ENCODE results near the gene APP. TPM values are rescaled to one million over a fixed set of nuclear protein-coding genes. Genes with fewer than 3 reads are reported as not detected.

The APP gene
- total RNA-seq, 1 experiment from 2014 or later: 369 TPM

DNA sequence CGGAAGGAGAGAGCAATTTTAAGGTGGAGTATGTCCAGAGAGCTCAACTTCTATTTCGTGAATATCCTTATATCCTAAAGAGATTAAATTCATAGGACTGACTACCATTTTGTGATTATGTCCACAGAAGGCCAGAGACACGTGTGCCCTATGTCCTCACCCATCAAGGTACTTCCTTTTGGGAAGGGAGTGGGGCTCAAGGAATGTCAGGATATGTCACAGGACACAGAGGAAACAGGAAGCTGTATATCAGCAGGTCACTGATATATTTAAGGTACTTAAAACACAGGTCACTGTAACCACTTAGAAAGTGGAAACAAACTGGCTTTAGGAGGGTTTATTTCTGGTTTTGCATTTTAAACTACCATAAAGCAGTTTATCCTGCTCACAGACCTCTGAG, 184.6 kb downstream of the APP start:
- in situ Hi-C loops (cut with HindIII; ENCODE audit: low pct_unique_long_range_greater_than_20kb, low sequenced_read_pairs): no loop called here
- no peak for DNase-seq (ENCODE audit: low read depth, low spot score)

DNA sequence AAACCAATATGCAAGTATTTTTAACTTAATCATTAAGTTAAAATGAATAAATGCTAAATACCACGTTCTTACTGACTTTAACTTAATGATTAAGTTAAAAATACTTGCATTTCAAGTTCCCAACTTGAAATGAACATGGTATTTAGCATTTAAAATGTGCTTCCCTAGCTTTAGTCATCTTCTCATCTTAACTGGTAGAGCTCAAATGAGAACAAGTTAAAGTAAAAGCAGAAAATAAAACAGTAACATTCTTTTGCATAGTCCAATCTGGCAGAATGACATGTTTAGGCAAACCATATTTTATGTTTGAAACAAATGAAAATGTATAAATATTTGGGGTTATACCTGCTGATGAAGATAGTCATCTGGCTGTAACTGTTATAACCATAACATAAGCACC, 186.0 kb downstream of the APP start:
- DNase-seq (ENCODE audit: low read depth, low spot score): no peak
- in situ Hi-C loops (cut with HindIII; ENCODE audit: low pct_unique_long_range_greater_than_20kb, low sequenced_read_pairs): no loop called here

- DNase-seq (ENCODE audit: low read depth, low spot score): peak; percentile 30
- in situ Hi-C loops (cut with HindIII; ENCODE audit: low pct_unique_long_range_greater_than_20kb, low sequenced_read_pairs): no loop called here
Observed at GRCh38 chr21:25983745-25984144, 186.8 kb downstream of the APP start.

- in situ Hi-C loops (cut with HindIII; ENCODE audit: low pct_unique_long_range_greater_than_20kb, low sequenced_read_pairs): no loop called here
Observed at GRCh38 chr21:25980710-25981109, 189.9 kb downstream of the APP start.

GRCh38 chr21:25979845-25980616, 190.5 kb downstream of the APP start:
- no peak for DNase-seq (ENCODE audit: low read depth, low spot score)
- in situ Hi-C loops (cut with HindIII; ENCODE audit: low pct_unique_long_range_greater_than_20kb, low sequenced_read_pairs): no loop called here

More at GRCh38 chr21:25980710-25981109, 189.9 kb downstream of the APP start:
- no peak for DNase-seq (ENCODE audit: low read depth, low spot score)

DNA sequence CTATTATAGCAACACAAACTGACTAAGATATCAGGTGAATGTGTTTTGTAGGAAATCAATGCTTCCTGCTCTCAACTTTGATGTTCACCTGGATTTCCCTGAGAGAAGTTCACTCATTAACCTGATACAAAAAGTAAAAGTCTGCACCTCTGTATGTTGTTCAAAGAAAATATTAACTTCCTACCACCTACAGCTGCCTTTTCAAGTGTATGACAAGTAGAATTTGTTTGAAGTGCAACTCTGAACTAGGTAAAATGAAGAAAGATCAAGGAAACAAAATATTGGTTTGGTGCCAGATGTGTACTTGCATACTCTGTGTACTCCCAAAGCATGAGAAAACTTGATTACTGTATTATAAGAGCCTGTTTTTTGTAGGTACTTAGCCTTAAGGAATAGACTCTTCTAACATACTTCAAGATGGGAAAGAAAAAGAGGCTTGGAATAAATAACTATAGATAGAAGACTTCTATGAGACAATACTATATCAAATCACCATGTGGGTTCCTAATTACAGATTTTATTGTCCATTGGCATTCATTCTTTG, 193.4 kb downstream of the APP start:
- DNase-seq (ENCODE audit: low read depth, low spot score): no peak

DNA sequence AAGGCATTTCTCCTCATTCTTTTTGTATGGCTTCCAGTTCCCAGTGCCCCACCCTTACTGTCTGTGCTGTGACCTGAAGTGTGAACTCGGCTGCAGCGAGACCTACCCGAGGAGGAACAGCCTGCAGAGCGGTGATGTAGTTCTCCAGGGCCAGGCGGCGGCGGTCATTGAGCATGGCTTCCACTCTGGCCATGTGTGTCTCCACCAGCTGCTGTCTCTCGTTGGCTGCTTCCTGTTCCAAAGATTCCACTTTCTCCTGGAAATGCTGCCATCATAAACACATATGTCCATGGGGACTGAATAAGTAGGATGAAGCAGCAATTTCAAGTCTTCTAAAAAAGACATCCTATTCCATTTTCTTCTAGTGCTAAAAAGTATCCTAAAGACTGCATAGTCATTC, 195.6 kb downstream of the APP start:
- DNase-seq (ENCODE audit: low read depth, low spot score): no peak
- in situ Hi-C loops (cut with HindIII; ENCODE audit: low pct_unique_long_range_greater_than_20kb, low sequenced_read_pairs): no loop called here

More for the DNA sequence above, 193.4 kb downstream of the APP start:
- in situ Hi-C loops (cut with HindIII; ENCODE audit: low pct_unique_long_range_greater_than_20kb, low sequenced_read_pairs): no loop called here

- peak; percentile 32 for DNase-seq (ENCODE audit: low read depth, low spot score)
- in situ Hi-C loops (cut with HindIII; ENCODE audit: low pct_unique_long_range_greater_than_20kb, low sequenced_read_pairs): no loop called here
Observed at GRCh38 chr21:25970254-25970930, 200.2 kb downstream of the APP start.

- in situ Hi-C loops (cut with HindIII; ENCODE audit: low pct_unique_long_range_greater_than_20kb, low sequenced_read_pairs): no loop called here
- no peak for DNase-seq (ENCODE audit: low read depth, low spot score)
Observed at GRCh38 chr21:25967901-25968438, 202.6 kb downstream of the APP start.

DNA sequence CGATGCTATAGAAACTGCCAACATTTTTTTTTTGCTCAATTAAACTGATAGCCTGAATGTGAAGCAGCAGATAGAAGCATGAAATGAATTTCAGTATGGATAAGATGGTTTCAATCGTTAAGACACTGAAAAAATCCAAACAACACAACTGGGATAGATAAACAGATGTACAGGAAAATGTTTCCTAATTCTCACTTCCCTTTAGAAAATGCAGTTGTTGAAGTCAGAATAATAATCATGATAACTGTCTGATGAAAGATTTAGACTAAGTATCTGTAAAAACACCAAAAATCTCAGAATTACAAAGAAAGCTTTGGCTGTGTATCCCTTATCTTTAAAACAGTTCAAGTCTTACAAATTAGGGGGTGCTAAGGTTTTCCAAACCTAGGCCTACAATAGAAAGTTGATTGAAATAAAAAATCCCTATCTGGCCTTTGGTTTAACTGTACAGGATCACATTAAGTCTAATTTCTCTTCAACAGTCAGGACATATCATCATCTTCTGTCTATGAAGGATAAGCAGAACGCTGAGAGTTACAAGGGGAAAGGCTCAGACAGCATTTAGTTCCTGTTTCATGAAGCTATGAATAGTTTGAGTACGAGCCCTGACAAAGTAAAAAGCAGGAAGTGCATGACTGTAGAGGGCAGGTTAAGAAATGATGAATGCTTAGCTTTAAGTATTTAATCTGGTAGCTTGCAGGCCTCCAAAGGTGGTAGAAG, 203.2 kb downstream of the APP start:
- DNase-seq (ENCODE audit: low read depth, low spot score): no peak
- in situ Hi-C loops (cut with HindIII; ENCODE audit: low pct_unique_long_range_greater_than_20kb, low sequenced_read_pairs): no loop called here

GRCh38 chr21:25965951-25966707, 204.4 kb downstream of the APP start:
- DNase-seq (ENCODE audit: low read depth, low spot score): no peak
- in situ Hi-C loops (cut with HindIII; ENCODE audit: low pct_unique_long_range_greater_than_20kb, low sequenced_read_pairs): no loop called here

GRCh38 chr21:25964926-25965325, 205.6 kb downstream of the APP start:
- no peak for DNase-seq (ENCODE audit: low read depth, low spot score)
- in situ Hi-C loops (cut with HindIII; ENCODE audit: low pct_unique_long_range_greater_than_20kb, low sequenced_read_pairs): no loop called here

DNA sequence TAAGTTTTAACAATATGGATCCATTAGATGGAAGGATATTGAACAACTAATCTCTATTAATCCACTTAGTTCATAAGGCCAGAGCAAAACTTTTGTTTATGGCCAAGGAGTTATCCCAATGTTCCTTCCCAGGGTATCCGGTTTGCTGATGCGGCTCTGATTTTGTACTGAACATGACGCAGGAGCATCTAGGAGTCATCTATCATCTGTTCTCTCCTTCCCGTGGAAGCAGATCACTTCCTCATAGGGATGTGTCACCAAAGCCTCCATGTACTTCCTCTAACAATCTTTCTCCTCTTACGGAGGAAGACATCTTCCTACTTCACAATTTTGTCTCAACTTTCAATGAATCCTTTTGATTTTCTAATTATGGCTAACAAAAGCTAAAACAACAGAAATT, 206.6 kb downstream of the APP start:
- DNase-seq (ENCODE audit: low read depth, low spot score): no peak
- in situ Hi-C loops (cut with HindIII; ENCODE audit: low pct_unique_long_range_greater_than_20kb, low sequenced_read_pairs): no loop called here

- no peak for DNase-seq (ENCODE audit: low read depth, low spot score)
- in situ Hi-C loops (cut with HindIII; ENCODE audit: low pct_unique_long_range_greater_than_20kb, low sequenced_read_pairs): no loop called here
Observed at GRCh38 chr21:25963181-25963580, 207.4 kb downstream of the APP start.

- no peak for DNase-seq (ENCODE audit: low read depth, low spot score)
- in situ Hi-C loops (cut with HindIII; ENCODE audit: low pct_unique_long_range_greater_than_20kb, low sequenced_read_pairs): no loop called here
Observed at GRCh38 chr21:25961042-25961441, 209.5 kb downstream of the APP start.

- in situ Hi-C loops (cut with HindIII; ENCODE audit: low pct_unique_long_range_greater_than_20kb, low sequenced_read_pairs): no loop called here
- DNase-seq (ENCODE audit: low read depth, low spot score): no peak
Observed at GRCh38 chr21:25960402-25960801, 210.2 kb downstream of the APP start.

DNA sequence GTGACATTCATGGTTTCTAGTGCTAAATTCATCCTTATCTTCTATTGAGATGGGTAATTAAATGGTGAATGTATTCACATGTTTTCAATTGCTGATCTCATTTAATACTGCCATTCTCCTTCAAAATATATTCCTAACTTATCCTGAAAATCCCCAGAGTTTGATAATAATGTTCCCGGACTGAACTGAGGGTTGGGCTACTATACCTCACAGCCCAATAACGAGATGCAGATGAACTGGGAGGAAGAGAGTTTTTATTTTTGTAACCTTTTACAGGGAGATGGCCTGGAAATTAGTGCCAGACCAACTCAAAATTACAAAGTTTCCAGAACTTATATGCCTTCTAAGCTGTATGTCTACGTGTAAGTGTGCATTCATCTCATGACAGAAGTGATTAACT, 210.8 kb downstream of the APP start:
- in situ Hi-C loops (cut with HindIII; ENCODE audit: low pct_unique_long_range_greater_than_20kb, low sequenced_read_pairs): no loop called here
- DNase-seq (ENCODE audit: low read depth, low spot score): no peak
